Activated gamma-delta T cell treated with anti-CD3 and anti-CD28 coated beads, Interleukin-2, amount 50 U/mL, for 16 hours (primary cell): ENCODE data around the gene RNF187.
A peak's percentile ranks its signal among the peaks of the same experiment; 100 is the strongest.

Experiments
- DNase-seq: peaks from one replicate; pipeline ENCODE4 v3.0.0-alpha.2; 2020; ENCODE audit warnings: low read depth

RNF187 gene

DNA sequence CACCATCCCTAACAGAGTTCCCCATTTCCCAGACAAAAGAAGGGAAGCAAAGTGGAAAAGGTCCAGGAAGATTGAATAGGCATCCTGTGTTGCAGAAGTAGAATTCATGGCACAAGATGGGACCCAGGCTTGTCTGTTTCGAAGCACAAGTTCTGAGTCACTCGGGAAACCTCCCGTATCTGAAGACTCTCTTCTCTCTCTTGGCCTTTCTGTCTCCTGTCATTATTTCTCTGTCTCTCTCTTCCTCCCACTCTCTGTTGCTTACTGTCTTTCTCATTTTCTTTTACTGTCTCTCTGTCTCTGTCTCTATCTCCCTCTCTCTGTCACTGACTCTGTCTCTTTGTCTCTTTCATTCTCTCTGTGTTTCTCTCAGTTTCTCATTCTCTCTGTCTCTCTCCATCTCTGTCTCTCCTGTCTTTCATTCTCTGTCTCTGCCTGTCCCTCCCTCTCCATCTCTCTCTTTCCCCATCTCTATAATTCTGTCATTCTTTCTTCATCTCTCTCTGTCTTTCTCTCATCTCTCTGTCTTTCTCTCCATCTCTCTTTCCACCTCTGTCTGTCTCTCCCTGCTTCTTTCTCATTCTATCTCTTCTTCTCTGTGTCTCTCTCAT lies 23.7 kb downstream of the RNF187 start:
- no peak for DNase-seq

DNA sequence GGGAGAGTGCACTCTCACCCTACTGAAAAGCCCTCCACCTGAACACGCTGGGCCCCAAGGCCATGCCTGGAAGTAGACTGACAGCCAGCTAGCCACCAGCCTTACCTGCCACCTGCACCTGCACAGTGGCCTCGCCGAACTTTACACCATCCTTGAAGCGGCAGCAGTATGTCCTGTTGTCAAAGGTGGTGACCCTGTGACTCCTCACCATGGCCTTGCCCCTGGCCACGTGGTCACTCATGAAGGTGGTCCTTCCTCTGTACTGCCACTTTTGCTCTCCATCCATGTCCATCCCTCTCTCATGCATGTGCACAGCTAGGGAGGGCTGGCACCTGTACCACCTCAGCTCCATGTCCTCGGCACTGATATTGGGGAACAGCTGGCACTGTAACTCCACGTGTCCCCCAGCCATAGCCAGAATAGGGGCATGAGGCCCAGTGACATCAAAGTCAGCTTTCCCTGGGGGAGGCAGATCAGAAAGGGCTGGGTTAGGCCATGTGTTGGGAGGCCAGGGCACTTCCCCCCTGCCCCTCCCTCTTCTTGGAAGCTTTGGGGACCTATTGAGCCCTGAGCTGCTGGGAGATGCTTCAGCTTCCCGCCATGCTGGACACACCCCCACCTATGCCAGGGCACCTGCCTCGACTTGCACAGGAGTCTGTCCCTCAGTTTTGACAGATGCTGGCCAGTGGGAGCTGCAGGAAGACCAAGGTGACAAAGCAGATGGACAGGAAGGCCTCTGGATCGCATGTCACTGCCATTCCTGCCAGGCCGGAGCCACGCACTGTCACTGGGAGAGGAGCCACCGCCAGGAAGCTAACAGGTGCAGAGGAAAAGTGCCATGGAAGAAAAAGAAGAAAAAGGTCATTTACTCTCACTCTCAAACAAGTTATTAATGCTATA lies 24.6 kb downstream of the RNF187 start:
- DNase-seq: no peak

DNA sequence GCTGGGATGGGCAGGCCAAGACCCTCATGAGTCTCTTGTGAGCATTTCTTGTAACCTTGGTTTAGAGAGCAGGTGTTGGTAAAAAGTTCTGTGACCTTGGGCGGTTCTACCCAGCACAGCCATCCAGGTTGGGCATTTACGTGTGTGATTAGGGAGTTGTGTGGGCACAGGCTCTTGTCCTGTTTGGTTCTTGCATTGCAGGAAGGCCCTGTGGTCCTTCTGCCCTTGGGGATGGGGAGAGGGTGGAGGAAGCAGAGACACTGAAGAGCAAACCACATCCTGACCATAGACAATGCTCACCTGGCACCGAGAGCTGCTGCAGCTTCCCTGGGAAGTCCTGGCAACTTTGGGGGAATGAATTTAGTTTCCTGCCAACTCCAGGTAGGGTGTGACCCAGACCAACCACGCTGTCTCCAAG lies 25.6 kb downstream of the RNF187 start:
- no peak for DNase-seq

DNA sequence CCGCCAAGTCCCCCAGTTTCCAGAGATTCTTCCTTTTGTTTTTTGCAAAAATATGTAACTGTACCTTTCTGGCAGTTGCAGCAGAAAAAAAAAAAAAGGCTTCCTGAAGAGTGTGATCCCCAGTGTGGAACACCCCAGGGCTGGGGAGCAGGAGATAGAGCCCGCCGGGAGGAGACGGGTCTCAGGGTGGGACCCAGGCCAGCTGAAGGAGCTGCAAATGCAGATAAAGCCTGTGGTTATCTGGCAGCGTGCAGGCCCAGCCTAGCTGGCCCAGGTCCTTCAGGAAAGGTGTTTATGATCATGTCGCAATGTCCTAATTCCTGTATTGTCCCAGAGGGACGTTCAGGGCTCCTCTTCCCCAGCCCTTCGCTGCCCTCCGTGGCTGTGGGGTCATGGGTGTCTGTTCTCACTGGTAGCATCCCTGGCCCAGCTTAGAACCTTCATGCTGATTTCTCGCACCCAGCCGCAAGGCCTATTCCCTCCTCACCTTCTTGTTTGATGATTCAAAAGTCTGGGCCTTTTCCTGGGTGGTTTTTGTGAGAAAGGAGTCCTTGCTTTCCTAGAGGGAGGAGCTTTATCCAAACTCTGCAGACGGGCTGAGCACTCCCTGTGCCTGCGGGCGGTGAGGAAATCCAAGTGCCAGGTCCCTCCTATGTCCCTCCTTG lies 26.2 kb downstream of the RNF187 start:
- no peak for DNase-seq

DNA sequence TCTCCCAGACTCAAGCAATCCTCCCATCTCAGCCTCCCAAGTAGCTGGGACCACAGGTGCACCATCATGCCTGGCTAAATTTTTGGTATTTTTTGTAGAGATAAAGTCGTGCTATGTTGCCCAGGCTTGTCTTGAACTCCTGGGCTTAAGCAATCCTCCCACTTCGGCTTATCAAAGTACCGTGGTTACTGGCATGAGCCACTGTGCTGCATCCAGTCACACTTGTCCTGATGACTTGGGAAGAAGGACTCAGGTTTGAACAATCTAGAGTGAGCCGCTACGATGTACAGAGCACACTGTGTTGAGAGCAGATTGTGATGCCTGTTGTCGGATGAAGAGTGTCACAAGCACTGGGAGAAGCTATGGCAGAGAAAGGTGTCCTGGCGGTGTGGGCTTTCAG lies 27.2 kb downstream of the RNF187 start:
- no peak for DNase-seq

DNA sequence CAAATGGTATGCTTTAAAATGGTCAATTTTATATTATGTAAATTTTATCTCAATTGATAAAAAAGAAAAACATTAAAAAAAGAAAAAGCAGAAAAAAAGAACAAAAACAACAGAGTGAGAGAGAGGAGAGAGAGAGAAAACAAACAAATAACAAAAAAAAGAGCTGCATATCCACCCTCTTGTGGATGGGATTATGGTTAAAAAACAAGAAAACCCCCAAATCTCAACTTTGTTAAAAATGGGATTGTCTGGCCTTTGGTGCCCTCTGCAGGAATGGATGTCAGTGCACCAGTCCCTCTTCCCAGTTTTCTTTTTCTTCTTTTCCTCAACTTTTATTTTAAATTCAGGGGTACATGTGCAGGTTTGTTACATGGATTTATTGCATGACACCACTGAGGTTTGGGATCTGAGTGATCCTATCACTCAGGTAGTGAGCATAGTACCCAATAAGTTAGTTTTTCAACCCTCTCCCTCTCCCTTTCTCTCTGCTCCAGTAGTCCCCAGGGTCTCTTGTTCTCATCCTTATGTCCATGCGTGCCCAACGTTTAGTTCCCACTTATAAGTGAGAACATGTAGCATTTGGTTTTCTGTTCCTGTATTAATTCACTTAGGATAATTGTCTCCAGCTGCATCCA lies 28.1 kb downstream of the RNF187 start:
- peak; percentile 14 for DNase-seq

DNA sequence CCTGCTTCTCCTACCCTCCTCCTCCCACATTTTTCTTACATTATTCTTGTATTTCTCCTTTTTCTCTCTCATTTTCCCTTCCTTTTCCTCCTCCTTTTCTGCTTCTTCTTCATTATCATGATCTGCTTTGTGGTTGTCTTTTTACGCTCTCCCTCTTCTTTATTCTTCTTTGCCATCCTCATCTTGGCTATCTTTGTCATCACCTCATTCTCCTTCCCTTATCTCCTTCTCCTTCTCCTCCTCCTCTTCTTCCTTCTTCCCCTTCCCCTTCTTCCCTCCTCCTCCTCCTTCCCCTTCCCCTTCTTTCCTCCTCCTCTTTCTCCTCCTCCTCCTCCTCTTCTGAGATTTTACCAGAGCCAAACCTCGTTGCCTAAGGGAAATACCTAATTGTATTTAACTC lies 30.5 kb downstream of the RNF187 start:
- DNase-seq: no peak

DNA sequence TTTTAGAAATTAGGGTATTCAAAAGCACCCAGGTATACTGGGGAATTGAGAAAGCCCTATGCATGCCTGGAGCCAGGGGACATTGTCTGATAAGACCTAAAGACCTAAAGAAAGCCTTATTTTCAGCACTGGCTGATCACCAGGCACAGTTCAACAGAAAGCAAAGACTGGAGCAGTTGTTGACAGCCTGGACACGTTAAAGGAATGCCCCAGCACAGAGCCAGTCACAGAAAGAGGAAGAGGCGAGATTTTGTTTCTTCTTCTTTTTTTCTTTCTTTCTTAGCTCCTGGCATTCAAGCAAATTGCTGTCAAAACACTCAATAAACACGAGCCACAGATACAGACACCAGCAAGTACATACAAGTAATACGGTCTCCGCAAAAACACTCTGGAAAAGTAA lies 40.4 kb downstream of the RNF187 start:
- no peak for DNase-seq

DNA sequence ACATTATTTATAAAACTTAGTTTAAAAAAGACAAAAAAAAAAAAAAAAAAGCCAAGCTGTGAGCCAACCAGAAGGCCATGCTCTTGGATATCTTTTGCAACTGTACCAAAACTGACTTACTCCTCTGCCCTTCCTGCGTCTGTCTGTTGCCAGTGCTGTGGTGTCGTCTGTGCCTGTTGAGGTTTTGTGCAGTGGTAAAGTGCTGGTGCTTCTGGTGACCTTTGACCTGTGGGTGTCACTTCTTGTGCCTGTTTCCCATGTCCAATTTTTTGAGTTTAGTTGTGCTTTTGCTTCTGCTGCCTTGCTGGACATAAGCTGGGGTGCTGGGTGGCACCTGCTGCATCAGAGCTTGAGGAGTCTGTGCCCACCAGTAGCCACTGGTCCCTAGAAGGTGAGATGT lies 41.4 kb downstream of the RNF187 start:
- DNase-seq: no peak

DNA sequence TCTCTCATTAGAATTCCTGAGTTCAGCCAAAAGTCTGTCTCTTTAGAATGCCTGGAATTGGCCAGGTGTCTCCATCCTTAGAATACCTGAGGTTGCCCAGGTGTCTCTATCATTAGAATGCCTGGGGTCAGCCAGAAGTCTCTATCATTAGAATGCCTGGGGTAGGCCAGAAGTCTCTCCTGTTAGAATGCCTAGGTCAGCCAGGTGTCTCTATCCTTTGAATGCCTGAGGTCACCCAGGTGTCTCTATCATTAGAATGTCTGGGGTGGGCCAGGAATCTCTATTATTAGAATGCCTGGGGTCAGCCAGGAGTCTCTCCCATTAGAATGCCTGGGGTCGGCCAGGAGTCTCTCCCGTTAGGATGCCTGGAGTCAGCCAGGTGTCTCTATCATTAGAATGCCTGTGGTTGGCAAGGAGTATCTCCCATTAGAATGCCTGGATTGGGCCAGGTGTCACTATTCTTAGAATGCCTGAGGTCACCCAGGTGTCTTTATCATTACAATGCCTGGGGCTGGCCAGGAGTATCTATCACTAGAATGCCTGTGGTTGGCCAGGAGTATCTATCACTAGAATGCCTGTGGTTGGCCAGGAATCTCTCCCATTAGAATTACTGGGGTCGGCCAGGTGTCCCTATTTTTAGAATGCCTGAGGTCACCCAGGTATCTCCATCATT lies 43.0 kb downstream of the RNF187 start:
- no peak for DNase-seq

DNA sequence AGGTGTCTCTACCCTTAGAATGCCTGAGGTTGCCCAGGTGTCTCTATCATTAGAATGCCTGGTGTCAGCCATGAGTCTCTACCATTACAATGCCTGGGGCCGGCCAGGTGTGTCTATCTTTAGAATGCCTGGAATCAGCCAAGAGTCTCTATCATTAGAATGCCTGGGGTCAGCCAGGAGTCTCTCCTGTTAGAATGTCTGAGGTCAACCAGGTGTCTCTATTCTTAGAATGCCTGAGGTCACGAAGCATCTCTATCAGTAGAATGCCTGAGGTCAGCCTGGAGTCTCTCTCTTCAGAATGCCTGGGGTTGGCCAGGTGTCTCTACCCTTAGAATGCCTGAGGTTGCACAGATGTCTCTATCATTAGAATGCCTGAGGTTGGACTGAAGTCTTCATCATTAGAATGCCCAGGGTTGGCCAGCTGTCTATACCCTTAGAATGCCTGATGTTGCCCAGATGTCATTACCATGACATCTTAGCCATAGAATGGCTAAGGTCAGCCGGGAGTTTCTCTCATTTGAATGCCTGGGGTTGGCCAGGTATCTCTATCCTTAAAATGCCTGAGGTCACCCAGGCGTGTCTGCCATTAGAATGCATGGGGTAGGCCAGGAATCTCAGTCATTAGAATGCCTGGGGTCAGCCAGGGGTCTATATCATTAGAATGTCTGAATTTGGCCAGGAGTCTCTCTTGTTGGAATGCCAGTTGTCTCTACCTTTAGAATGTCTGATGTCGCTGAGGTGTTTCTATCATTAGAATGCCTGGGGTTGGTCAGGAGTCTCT lies 44.0 kb downstream of the RNF187 start:
- no peak for DNase-seq

DNA sequence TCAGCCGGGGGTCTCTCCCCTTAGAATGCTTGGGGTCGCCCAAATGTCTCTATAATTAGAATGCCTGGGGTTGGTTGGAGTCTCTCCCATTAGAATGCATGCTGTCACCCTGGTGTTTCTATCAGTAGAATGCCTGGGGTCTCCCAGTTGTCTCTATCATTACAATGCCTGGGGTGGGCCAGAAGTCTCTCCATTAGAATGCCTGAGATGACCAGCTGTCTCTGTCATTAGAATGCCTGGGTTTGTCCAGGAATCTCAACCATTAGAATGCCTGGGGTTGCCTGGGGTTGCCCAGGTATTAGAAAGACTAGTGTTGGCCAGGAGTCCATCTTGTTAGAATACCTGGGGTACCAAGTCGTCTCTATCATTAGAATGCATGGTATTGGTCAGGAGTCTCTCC lies 51.6 kb downstream of the RNF187 start:
- no peak for DNase-seq

DNA sequence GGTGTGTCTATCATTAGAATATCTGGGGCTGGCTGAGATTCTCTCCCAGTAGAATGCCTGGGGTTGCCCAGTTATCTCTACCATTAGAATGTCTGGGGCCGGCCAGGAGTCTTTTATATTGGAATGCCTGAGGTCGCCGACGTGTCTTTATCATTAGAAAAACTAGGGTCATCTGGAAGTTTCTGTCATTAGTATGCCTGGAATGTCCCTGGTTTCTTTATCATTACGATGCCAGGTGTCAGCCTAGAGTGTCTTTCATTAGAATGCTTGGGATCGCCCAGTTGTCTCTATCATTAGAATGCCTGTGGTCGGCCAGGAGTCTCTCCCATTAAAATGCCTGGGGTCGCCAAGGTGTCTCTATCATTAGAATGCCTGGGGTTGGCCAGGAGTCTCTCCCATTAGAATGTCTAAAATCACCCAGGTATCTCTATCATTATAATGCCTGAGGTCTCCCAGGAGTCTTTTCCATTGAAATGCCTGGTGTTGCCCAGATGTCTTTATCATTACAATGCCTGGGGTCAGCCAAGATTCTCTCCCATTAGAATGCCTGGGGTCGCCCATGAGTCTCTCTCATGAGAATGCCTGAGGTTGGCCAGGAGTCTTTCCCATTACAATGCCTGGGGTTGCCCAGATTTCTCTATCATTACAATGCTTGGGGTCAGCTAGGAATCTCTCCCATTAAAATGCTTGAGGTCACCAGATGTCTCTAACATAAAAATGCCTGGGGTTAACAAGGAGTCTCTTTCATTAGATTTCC lies 53.2 kb downstream of the RNF187 start:
- no peak for DNase-seq

DNA sequence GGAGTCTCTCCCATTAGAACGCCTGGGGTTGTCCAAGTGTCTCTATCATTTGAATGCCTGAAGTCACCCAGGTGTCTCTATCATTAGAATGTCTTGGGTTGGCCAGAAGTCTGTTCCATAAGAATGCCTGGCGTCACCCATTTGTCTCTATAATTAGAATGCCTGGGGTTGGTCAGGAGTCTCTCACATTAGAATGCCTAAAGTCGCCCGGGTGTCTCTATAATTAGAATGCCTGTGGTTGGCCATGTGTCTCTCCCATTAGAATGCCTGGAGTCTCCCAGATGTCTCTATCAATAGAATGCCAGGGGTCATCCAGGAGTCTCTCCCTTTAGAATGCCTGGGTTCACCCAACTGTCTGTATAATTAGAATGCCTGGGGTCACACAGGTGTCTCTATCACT lies 54.5 kb downstream of the RNF187 start:
- no peak for DNase-seq

DNA sequence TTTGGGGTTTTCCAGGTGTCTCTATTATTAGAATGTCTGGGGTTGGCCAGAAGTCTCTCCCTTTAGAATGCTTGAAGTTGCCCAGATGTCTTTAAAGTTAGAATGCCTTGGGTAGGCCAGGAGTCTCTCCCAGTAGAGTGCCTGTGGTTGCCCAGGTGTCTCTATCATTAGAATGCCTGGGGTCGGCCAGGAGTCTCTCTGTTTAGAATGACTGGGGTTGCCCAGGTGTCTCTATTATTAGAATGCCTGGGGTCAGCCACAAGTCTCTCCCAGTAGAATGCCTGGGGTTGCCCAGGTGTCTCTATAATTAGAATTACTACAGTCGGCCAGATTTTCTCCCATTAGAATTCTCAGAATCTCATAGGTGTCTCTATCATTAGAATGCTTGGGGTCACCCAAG lies 55.2 kb downstream of the RNF187 start:
- DNase-seq: no peak

DNA sequence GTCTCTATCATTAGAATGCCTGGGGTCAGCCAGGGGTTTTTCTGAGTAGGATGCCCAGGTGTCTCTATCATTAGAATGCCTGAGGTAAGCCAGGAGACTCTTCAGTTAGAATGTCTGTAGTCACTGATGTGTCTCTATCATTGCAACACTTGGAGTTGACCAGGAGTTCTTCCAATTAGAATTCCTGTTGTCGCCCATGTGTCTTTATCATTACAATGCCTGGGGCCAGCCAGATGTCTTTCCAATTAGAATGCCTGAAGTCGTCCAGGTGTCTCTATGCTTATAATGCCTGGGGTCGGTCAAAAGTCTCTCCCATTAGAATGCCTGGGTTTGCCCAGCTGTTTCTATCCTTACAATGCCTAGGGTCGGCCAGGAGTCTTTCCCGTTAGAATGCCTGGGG lies 55.8 kb downstream of the RNF187 start:
- DNase-seq: no peak

DNA sequence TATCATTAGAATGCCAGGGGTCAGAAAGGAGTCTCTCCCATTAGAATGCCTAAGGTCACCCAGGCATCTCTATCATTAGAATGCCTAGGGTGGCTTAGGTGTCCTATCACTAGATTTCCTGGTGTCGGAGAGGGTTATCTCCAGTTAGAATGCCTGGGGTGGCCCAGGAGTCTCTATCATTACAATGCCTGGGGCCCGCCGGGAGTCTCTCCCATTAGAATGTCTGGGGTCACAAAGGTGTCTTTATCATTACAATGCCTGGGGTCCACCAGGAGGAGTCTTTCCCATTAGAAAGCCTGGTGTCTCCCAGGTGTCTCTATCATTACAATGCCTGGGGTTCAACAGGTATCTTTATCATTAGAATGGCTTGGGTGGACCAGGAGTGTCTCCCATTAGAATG lies 56.2 kb downstream of the RNF187 start:
- DNase-seq: no peak

DNA sequence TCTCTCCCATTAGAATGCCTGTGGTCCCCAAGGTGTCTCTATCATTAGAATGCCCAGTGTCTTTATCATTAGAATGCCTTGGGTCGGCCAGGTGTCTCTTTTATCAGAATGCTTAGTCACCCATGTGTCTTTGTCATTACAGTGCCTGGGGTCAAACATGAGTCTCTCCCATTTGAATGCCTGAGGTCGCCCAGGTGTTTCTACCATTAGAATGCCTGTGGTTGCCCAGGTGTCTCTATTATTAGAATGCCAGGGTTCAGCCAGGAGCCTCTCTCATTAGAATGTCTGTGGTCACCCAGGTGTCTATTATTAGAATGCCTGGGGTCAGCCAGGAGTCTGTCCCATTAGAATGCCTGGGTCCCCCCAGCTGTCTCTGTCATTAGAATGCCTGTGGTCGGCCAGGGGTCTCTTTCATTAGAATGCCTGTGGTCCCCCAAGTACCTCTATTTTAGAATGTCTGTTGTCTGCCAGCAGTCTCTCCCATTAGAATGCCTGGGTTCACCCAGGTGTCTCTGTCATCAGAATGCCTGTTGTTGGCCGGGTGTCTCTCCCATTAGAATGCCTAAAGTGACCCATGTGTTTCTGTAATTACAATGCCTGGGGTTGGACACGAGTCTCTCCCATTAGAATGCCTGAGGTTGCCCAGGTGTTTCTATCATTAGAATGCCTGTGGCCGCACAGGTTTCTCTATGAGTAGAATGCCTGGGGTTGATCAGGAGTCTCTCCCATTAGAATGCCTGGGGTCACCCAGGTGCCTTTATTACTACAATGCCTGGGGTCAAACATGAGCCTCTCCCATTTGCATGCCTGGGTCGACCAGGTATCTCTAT lies 57.1 kb downstream of the RNF187 start:
- no peak for DNase-seq

DNA sequence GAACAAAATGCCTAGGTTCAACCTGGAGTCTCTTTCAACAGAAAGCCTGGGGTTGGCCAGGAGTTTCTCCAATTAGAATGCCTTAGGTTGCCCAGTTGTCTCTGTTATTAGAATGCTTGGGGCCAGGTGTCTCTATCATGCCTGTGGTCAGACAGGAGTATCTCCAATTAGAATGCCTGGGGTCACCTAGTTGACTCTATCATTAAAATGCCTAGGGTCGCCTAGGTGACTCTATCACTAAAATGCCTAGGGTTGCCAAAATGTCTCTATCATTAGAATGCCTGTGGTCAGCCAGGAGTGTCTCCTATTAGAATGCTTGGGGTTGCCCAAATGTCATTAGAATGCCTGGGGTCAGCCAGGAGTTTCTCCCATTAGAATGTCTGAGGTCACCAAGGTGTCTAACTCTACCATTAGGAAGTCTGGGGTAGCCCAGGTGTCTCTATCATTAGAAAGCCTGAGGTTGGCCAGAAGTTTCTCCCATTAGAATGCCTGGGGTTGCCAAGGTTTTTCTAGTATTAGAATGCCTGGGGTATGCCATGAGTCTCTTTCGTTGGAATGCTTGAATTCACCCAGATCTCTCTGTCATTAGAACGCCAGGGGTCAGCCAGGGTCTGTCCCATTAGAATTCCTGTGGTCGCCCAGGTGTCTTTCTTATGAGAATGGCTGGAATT lies 57.9 kb downstream of the RNF187 start:
- DNase-seq: no peak
